ENCODE data around the gene TRPM4. TPM values are rescaled to one million over a fixed set of nuclear protein-coding genes. Genes with fewer than 3 reads are reported as not detected.
"Not testable (repeated sequence)": the region's sequence is repeated elsewhere in the genome, so short reads cannot be mapped to it uniquely, and the experiment has no call there.

The TRPM4 gene
- total and polyA plus RNA-seq, 2 of the 8 experiments (the other 6 are each of a cell fraction or from before 2014, with no cell fraction given) = 11.3 to 13.3 TPM

DNA sequence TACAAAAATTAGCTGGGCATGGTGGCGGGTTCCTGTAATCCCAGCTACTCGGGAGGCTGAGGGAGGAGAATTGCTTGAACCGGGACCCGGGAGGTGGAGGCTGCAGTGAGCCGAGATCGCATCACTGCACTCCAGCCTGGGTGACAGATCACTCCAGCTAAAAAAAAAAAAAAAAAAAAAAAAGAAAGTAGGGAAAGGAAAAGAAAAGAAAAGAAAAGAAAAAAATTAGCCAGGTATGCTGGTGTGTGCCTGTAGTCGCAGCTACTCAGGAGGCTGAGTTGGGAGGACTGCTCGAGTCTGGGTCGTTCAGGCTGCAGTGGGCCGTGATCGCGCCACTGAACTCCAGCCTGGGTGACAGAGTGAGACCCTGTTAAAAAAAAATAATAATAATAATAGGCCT lies 30.4 kb upstream of the TRPM4 start:
- H3K4me3 ChIP-seq (ENCODE audit: extremely low read depth in 1 of 4, insufficient read depth in 2 of 4, low read depth in 3 of 4, low read length in 4 of 4) = peak overlapping the region in 3 of 4 experiments; percentile 34 to 69 (median 36); a peak in 3 of 8 replicates
- H3K9ac ChIP-seq (replicated peaks in 1 of 4; ENCODE audit: extremely low read depth in 1 of 4, low read depth in 3 of 4, low read length in 3 of 4) = not testable (repeated sequence)
- POLR2A ChIA-PET (ENCODE audit: partially characterized antibody) = interaction anchor here (0.8 to 3.6 kb wide), 7 partner anchors 9 to 83 kb away, joined by 3 to 17 read pairs (median 5); partner anchors contain the start of gene LIN7B

More for the DNA sequence above, 30.4 kb upstream of the TRPM4 start:
- not testable (repeated sequence) for H3K9me3 ChIP-seq (ENCODE audit: insufficient read depth in 2 of 2, low read depth in 1 of 2, low read length in 1 of 2); H2BK15ac ChIP-seq (ENCODE audit: low read length); H4K8ac ChIP-seq (ENCODE audit: extremely low read depth, insufficient read depth, low read length); H4K5ac ChIP-seq (ENCODE audit: insufficient read length, low read depth, low read length); H3K79me1 ChIP-seq (ENCODE audit: low read depth, low read length); H3K79me2 ChIP-seq (ENCODE audit: control insufficient read depth in 1 of 2, insufficient read depth in 2 of 2, low read length in 2 of 2); H3K18ac ChIP-seq (ENCODE audit: extremely low read depth, low read length); H3K36me3 ChIP-seq (ENCODE audit: control insufficient read depth in 2 of 4, insufficient read depth in 4 of 4, low read length in 3 of 4); H2BK120ac ChIP-seq (replicated peaks; ENCODE audit: low read depth, low read length); H3K27me3 ChIP-seq (replicated peaks in 1 of 4; ENCODE audit: control insufficient read depth in 3 of 4, extremely low read depth in 1 of 4, insufficient read depth in 3 of 4, low read length in 3 of 4); FAIRE-seq; H3K56ac ChIP-seq (replicated peaks; ENCODE audit: insufficient read length, low read depth, low read length); H2BK20ac ChIP-seq (ENCODE audit: low read length); DNase-seq (ENCODE audit: low read depth in 1 of 2, low spot score in 2 of 2); H2AFZ ChIP-seq (ENCODE audit: low read length); H2BK12ac ChIP-seq (ENCODE audit: low read depth, low read length); H3K27ac ChIP-seq (ENCODE audit: low read depth, low read length); H2BK5ac ChIP-seq (ENCODE audit: low read depth, low read length); H3K14ac ChIP-seq (ENCODE audit: insufficient read length); H3K4ac ChIP-seq (replicated peaks; ENCODE audit: insufficient read length, low read depth, low read length); H4K91ac ChIP-seq (replicated peaks; ENCODE audit: insufficient read length, low read length); H3K23ac ChIP-seq (ENCODE audit: insufficient read length); H4K20me1 ChIP-seq (replicated peaks in 1 of 2; ENCODE audit: control insufficient read depth in 1 of 2, insufficient read depth in 2 of 2, low read length in 2 of 2); H2AK5ac ChIP-seq (ENCODE audit: low read depth, low read length); H3K23me2 ChIP-seq (ENCODE audit: low read depth, low read length)
- CTCF ChIA-PET (ENCODE audit: partially characterized antibody) = interaction anchor here (3.3 to 9.7 kb wide), 2 partner anchors 17 to 29 kb away, joined by 14 to 99 read pairs; no protein-coding TSS in a partner anchor
- H3K4me2 ChIP-seq (ENCODE audit: insufficient read depth in 1 of 2, low read depth in 2 of 2, low read length in 2 of 2) = peak overlapping the region; percentile 93 to 98; a peak in 3 of 4 replicates
- peaks cover 0 to 13% (median 8%) of the 10 kb centered on the region in 4 experiments; a peak in 6 of 7 replicates for H3K4me1 ChIP-seq (replicated peaks in 1 of 4; ENCODE audit: control insufficient read depth in 3 of 4, insufficient read depth in 4 of 4, low read length in 3 of 4)
- 94% methylated on average over 10 of the region's 12 CpGs; no CpG with 5 or more reads in 1 of the 2 experiments for WGBS, 2 experiments (ENCODE audit: extremely low coverage in 1 of 2, insufficient coverage in 1 of 2, insufficient read length in 1 of 2, insufficient replicate concordance in 2 of 2, low coverage in 1 of 2, low lambda C conversion rate in 2 of 2, missing lambda C conversion rate in 1 of 2)
